ENCODE data around the gene PDE4D. TPM values are rescaled to one million over a fixed set of nuclear protein-coding genes. Genes with fewer than 3 reads are reported as not detected.

Gene PDE4D
- total and polyA plus RNA-seq, 2 experiments from 2014 or later, result 21.9 to 54.2 TPM

DNA sequence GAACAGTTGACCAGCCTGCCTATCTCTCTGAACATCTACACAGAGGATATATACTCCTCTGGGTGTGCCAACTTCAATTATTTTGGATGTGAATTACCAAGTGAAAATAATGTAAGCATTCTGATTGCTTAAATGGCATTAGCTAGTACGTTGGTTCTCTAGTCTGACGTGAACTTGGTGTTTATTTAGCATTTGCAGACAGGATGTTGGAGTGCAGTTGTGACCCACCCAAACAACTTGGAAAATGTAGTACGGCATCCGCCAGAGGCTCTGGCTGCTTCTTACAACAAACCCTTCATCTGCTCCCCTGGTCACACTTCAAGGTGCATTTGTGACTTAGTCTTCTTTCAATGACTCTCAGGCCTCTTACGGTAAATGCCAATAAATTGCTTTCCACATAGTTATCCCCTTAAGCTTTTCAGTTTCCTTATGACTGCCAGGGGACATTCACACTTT, 616.6 kb downstream of the PDE4D start:
- no peak for TF ChIP-seq CTCF (IDR thresholded peaks at IDR 0.05; ENCODE audit: low read depth, low read length)
- H3K9me3 ChIP-seq (ENCODE audit: low read depth), result no peaks in the 10 kb centered on the region
- H3K27ac ChIP-seq, result peak overlapping the region; percentile 90
- no peak overlapping the region for H3K4me3 ChIP-seq
- no peaks in the 10 kb centered on the region for H3K27me3 ChIP-seq
- peaks cover 23% of the 10 kb centered on the region for H3K4me1 ChIP-seq (ENCODE audit: low read depth)
- H3K36me3 ChIP-seq, result no peaks in the 10 kb centered on the region
- DNase-seq (ENCODE audit: low read depth in 1 of 2, low spot score in 1 of 2), result peak in 1 of 2 donors; percentile 16

GRCh38 chr5:59276325-59276675, 617.2 kb downstream of the PDE4D start:
- Histone ChIP-seq H3K36me3 (no peaks in the 10 kb centered on the region), H3K9me3 (ENCODE audit: low read depth) (no peaks in the 10 kb centered on the region), H3K27me3 (no peaks in the 10 kb centered on the region), H3K4me3 (peak overlapping the region; percentile 22), H3K4me1 (ENCODE audit: low read depth) (peaks cover 23% of the 10 kb centered on the region), H3K27ac (peak overlapping the region; percentile 90)
- no peak for DNase-seq (ENCODE audit: low read depth in 1 of 2, low spot score in 1 of 2)
- no peak for TF ChIP-seq CTCF (IDR thresholded peaks at IDR 0.05; ENCODE audit: low read depth, low read length)

GRCh38 chr5:59275510-59276324, 617.8 kb downstream of the PDE4D start:
- no peak for TF ChIP-seq CTCF (IDR thresholded peaks at IDR 0.05; ENCODE audit: low read depth, low read length)
- H3K4me3 ChIP-seq, result peak overlapping the region; percentile 22

DNA sequence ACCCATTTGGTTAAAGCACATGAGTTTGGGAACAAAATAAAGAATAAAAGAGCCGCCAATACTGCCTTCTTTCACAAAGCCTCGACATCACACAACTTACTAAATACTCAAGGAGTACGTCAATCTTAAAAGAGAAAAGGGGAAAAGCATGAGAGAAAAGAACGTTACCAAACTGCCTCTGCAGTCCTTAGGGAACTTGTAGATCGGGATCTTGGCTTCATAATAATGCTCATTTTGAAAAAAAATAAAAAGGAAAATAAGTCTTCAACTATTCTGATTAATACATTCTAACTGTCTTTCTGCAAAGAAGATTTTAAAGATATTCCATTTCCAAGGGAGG, 618.4 kb downstream of the PDE4D start:
- H3K27ac ChIP-seq, result peak overlapping the region; percentile 90
- no peak for DNase-seq (ENCODE audit: low read depth in 1 of 2, low spot score in 1 of 2)
- H3K36me3 ChIP-seq, result no peaks in the 10 kb centered on the region
- H3K4me1 ChIP-seq (ENCODE audit: low read depth), result peaks cover 23% of the 10 kb centered on the region
- H3K9me3 ChIP-seq (ENCODE audit: low read depth), result no peaks in the 10 kb centered on the region
- H3K27me3 ChIP-seq, result no peaks in the 10 kb centered on the region
- peak overlapping the region; percentile 22 for H3K4me3 ChIP-seq
- no peak for TF ChIP-seq CTCF (IDR thresholded peaks at IDR 0.05; ENCODE audit: low read depth, low read length)

More at GRCh38 chr5:59275510-59276324, 617.8 kb downstream of the PDE4D start:
- Histone ChIP-seq H3K27me3 (no peaks in the 10 kb centered on the region), H3K9me3 (ENCODE audit: low read depth) (no peaks in the 10 kb centered on the region), H3K36me3 (no peaks in the 10 kb centered on the region), H3K27ac (peak overlapping the region; percentile 90), H3K4me1 (ENCODE audit: low read depth) (peaks cover 23% of the 10 kb centered on the region)
- DNase-seq (ENCODE audit: low read depth in 1 of 2, low spot score in 1 of 2), result peak; percentile 69 to 71

DNA sequence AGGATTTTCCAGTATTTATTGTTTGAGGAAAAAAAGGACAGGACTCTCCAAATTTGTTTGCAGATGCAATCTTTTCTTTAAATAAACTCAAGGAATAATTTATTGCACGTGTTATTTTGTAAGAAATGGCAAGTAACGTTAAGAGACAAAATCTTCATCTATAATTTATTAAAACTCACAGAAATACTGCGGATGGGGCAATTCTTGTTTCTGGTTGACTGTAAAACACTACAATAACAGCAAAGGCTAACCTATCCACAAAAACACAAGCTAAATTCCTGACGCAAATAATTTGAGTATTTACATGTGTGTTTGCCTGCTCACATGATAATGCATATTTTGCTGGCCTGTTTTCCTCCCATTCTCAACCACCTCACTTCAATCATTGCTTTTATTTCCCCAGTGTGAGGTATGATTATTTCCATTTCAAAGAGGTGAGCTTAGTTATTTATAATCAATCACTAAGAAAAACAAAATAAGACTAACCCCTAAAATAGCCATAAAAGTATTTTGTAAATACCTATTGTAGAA, 619.4 kb downstream of the PDE4D start:
- Histone ChIP-seq H3K4me1 (ENCODE audit: low read depth) (peaks cover 23% of the 10 kb centered on the region), H3K4me3 (no peak overlapping the region), H3K27ac (no peak overlapping the region), H3K36me3 (no peaks in the 10 kb centered on the region), H3K9me3 (ENCODE audit: low read depth) (no peaks in the 10 kb centered on the region), H3K27me3 (no peaks in the 10 kb centered on the region)
- TF ChIP-seq CTCF (IDR thresholded peaks at IDR 0.05; ENCODE audit: low read depth, low read length), result no peak
- DNase-seq (ENCODE audit: low read depth in 1 of 2, low spot score in 1 of 2), result no peak

Measured in cardiac muscle cell (in vitro differentiated cells and primary cell).